ENCODE data around the gene FAM78B. TPM values are rescaled to one million over a fixed set of nuclear protein-coding genes. Genes with fewer than 3 reads are reported as not detected.

The FAM78B gene
- total and polyA plus RNA-seq, 2 of the 8 experiments (the other 6 are each of a cell fraction or from before 2014, with no cell fraction given): 2.3 to 3.6 TPM

DNA sequence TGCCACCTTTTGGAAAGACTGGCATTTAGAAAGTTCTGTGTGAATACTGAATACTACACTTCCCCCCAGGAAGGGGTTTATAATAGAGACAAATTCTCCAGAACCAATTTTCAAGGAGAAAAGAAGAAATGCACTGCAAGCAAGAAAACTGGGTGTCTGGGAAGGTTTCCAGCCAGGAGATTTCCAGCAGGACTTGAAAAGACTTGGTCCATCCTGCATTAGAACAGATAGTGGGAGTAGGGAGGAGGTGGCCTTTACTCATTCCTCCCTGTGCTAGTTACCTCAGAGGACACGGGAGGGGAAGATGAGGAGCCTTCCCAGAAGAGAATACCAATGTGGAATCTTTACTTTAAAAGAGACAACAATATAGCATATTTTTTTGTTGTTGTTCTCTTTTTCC lies 52.4 kb downstream of the FAM78B start:
- H2BK15ac ChIP-seq (ENCODE audit: low read length): no peak overlapping the region
- no peaks in the 10 kb centered on the region for H3K79me2 ChIP-seq (ENCODE audit: control insufficient read depth in 1 of 2, insufficient read depth in 2 of 2, low read length in 2 of 2)
- ChIA-PET POLR2A (ENCODE audit: partially characterized antibody) (no interaction called here), CTCF (ENCODE audit: partially characterized antibody) (interaction anchor here (1.0 to 1.6 kb wide), 4 partner anchors 18 to 365 kb away, joined by 3 to 4 read pairs (median 3); no protein-coding TSS in a partner anchor)
- H3K14ac ChIP-seq (ENCODE audit: insufficient read length): no peak overlapping the region
- no peak overlapping the region for H3K4ac ChIP-seq (replicated peaks; ENCODE audit: insufficient read length, low read depth, low read length)
- H3K27ac ChIP-seq (ENCODE audit: low read depth, low read length): no peak overlapping the region
- no peaks in the 10 kb centered on the region for H4K20me1 ChIP-seq (replicated peaks in 1 of 2; ENCODE audit: control insufficient read depth in 1 of 2, insufficient read depth in 2 of 2, low read length in 2 of 2)
- no peaks in the 10 kb centered on the region for H3K36me3 ChIP-seq (ENCODE audit: control insufficient read depth in 2 of 4, insufficient read depth in 4 of 4, low read length in 3 of 4)
- H3K18ac ChIP-seq (ENCODE audit: extremely low read depth, low read length): no peak overlapping the region
- H3K9me3 ChIP-seq (ENCODE audit: insufficient read depth in 2 of 2, low read depth in 1 of 2, low read length in 1 of 2): no peaks in the 10 kb centered on the region
- no peak overlapping the region for H2AFZ ChIP-seq (ENCODE audit: low read length)
- H3K23ac ChIP-seq (ENCODE audit: insufficient read length): no peak overlapping the region
- peaks cover 0 to 2% (median 0%) of the 10 kb centered on the region in 4 experiments; a peak in 2 of 7 replicates for H3K4me1 ChIP-seq (replicated peaks in 1 of 4; ENCODE audit: control insufficient read depth in 3 of 4, insufficient read depth in 4 of 4, low read length in 3 of 4)
- H4K91ac ChIP-seq (replicated peaks; ENCODE audit: insufficient read length, low read length): no peak overlapping the region
- no peaks in the 10 kb centered on the region for H3K79me1 ChIP-seq (ENCODE audit: low read depth, low read length)
- no peak overlapping the region for H2BK120ac ChIP-seq (replicated peaks; ENCODE audit: low read depth, low read length)
- no peak overlapping the region for H2BK5ac ChIP-seq (ENCODE audit: low read depth, low read length)
- H3K56ac ChIP-seq (replicated peaks; ENCODE audit: insufficient read length, low read depth, low read length): no peak overlapping the region
- FAIRE-seq (no peak), DNase-seq (ENCODE audit: low read depth in 1 of 2, low spot score in 2 of 2) (no peak)
- H2BK20ac ChIP-seq (ENCODE audit: low read length): no peak overlapping the region
- H3K27me3 ChIP-seq (replicated peaks in 1 of 4; ENCODE audit: control insufficient read depth in 3 of 4, extremely low read depth in 1 of 4, insufficient read depth in 3 of 4, low read length in 3 of 4): no peaks in the 10 kb centered on the region
- TF ChIP-seq NANOG (IDR thresholded peaks at IDR 0.05; ENCODE audit: insufficient read depth, low read depth, low read length, poor library complexity, severe bottlenecking): no peak
- no peak for TF ChIP-seq FOSL1 (IDR thresholded peaks at IDR 0.05; ENCODE audit: insufficient read depth, low read depth, low read length)
- TF ChIP-seq CBX8 (IDR thresholded peaks at IDR 0.05; ENCODE audit: borderline replicate concordance, low read depth, low read length): no peak
- no peak for TF ChIP-seq POLR2AphosphoS5 (IDR thresholded peaks at IDR 0.05; ENCODE audit: low read depth, low read length)
- no peak for TF ChIP-seq KDM4A (IDR thresholded peaks at IDR 0.05; ENCODE audit: low read depth, low read length, severe bottlenecking)
- H4K8ac ChIP-seq (ENCODE audit: extremely low read depth, insufficient read depth, low read length): no peak overlapping the region
- H3K9ac ChIP-seq (replicated peaks in 1 of 4; ENCODE audit: extremely low read depth in 1 of 4, low read depth in 3 of 4, low read length in 3 of 4): no peak overlapping the region
- no peaks in the 10 kb centered on the region for H3K23me2 ChIP-seq (ENCODE audit: low read depth, low read length)
- H3K4me3 ChIP-seq (ENCODE audit: extremely low read depth in 1 of 4, insufficient read depth in 2 of 4, low read depth in 3 of 4, low read length in 4 of 4): no peak overlapping the region
- H3K4me2 ChIP-seq (ENCODE audit: insufficient read depth in 1 of 2, low read depth in 2 of 2, low read length in 2 of 2): no peak overlapping the region
- H2BK12ac ChIP-seq (ENCODE audit: low read depth, low read length): no peak overlapping the region
- 86% methylated on average over 1 of the region's 1 CpG; no CpG with 5 or more reads in 1 of the 2 experiments for WGBS, 2 experiments (ENCODE audit: extremely low coverage in 1 of 2, insufficient coverage in 1 of 2, insufficient read length in 1 of 2, insufficient replicate concordance in 2 of 2, low coverage in 1 of 2, low lambda C conversion rate in 2 of 2, missing lambda C conversion rate in 1 of 2)
- H2AK5ac ChIP-seq (ENCODE audit: low read depth, low read length): no peak overlapping the region
- H4K5ac ChIP-seq (ENCODE audit: insufficient read length, low read depth, low read length): no peak overlapping the region
